ENCODE measurements around the gene CEMIP. TPM values are rescaled to one million over a fixed set of nuclear protein-coding genes. Genes with fewer than 3 reads are reported as not detected.

Gene CEMIP
- total and polyA plus RNA-seq, 10 of the 15 experiments (the other 5 are each of a cell fraction or from before 2014, with no cell fraction given) = 0.01 to 0.44 (median 0.16) TPM; not detected in 6

DNA sequence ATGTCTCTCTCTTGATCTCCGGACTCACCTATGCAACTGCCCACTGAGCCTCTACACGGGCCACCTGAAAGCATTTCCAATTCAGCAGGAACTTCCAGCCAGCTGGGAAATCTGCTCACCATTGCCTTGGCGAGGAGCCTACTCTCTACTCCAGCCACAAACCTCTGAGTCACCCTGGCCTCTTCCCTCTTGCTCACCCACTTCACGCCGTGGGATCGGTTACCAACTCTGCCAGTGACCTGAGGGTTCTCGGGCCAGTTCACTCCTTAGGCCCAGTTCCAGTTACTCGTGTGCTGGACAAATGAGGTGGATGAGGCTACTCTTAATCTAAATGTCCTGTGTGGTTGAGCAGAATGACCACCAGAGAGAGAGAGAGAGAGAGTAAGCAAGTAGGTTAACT, 70.1 kb downstream of the CEMIP start (continued):
- TF ChIP-seq, protein P1, sequence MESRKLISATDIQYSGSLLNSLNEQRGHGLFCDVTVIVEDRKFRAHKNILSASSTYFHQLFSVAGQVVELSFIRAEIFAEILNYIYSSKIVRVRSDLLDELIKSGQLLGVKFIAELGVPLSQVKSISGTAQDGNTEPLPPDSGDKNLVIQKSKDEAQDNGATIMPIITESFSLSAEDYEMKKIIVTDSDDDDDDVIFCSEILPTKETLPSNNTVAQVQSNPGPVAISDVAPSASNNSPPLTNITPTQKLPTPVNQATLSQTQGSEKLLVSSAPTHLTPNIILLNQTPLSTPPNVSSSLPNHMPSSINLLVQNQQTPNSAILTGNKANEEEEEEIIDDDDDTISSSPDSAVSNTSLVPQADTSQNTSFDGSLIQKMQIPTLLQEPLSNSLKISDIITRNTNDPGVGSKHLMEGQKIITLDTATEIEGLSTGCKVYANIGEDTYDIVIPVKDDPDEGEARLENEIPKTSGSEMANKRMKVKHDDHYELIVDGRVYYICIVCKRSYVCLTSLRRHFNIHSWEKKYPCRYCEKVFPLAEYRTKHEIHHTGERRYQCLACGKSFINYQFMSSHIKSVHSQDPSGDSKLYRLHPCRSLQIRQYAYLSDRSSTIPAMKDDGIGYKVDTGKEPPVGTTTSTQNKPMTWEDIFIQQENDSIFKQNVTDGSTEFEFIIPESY (IDR thresholded peaks at IDR 0.05) = no peak
- TF ChIP-seq ZBED1 (IDR thresholded peaks at IDR 0.05; ENCODE audit: borderline replicate concordance) (no peak), SUZ12 (IDR thresholded peaks at IDR 0.05; ENCODE audit: unreplicated experiment) (no peak), SMARCA5 (IDR thresholded peaks at IDR 0.05) (no peak), NRF1 (conservative IDR thresholded peaks at IDR 0.05; ENCODE audit: low read depth, low read length) (no peak), NFXL1 (IDR thresholded peaks at IDR 0.05; ENCODE audit: borderline replicate concordance) (no peak)
- TF ChIP-seq, protein P2, sequence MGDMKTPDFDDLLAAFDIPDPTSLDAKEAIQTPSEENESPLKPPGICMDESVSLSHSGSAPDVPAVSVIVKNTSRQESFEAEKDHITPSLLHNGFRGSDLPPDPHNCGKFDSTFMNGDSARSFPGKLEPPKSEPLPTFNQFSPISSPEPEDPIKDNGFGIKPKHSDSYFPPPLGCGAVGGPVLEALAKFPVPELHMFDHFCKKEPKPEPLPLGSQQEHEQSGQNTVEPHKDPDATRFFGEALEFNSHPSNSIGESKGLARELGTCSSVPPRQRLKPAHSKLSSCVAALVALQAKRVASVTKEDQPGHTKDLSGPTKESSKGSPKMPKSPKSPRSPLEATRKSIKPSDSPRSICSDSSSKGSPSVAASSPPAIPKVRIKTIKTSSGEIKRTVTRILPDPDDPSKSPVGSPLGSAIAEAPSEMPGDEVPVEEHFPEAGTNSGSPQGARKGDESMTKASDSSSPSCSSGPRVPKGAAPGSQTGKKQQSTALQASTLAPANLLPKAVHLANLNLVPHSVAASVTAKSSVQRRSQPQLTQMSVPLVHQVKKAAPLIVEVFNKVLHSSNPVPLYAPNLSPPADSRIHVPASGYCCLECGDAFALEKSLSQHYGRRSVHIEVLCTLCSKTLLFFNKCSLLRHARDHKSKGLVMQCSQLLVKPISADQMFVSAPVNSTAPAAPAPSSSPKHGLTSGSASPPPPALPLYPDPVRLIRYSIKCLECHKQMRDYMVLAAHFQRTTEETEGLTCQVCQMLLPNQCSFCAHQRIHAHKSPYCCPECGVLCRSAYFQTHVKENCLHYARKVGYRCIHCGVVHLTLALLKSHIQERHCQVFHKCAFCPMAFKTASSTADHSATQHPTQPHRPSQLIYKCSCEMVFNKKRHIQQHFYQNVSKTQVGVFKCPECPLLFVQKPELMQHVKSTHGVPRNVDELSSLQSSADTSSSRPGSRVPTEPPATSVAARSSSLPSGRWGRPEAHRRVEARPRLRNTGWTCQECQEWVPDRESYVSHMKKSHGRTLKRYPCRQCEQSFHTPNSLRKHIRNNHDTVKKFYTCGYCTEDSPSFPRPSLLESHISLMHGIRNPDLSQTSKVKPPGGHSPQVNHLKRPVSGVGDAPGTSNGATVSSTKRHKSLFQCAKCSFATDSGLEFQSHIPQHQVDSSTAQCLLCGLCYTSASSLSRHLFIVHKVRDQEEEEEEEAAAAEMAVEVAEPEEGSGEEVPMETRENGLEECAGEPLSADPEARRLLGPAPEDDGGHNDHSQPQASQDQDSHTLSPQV (IDR thresholded peaks at IDR 0.05) = no peak

Data from GM12878 (cell line).